Measurements from ENCODE around the gene RPAIN.

Gene RPAIN, protein sequence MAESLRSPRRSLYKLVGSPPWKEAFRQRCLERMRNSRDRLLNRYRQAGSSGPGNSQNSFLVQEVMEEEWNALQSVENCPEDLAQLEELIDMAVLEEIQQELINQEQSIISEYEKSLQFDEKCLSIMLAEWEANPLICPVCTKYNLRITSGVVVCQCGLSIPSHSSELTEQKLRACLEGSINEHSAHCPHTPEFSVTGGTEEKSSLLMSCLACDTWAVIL

GRCh38 chr17:5419959-5420653, at the start of gene RPAIN:
Gene RPAIN, plus strand, starts transcription at chr17:5420182. Its CDS starts 29 bp downstream, at chr17:5420211.
- DNase-seq (ENCODE audit: extremely low spot score, insufficient read length, low read depth) (peak; percentile 72), FAIRE-seq (no peak)

DNA sequence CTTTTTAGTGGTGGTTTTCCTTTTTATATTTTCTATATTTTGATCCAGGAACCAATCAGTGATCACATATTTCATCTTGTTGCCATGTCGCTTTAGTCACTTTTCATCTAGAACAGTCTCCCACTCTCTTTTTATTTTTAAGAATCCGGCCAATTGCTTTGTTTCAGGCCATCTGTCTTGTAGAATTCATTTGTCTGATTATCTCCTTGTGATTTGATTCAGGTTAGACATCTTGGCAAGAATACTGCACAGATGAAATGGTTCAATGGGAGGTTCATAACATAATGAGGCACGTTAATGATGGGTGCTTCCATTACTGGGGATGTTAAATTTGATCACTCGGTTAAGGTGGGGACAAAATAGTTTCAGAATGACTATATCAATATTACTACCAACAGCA, 49.6 kb upstream of the RPAIN start:
- FAIRE-seq, result no peak
- DNase-seq (ENCODE audit: extremely low spot score, insufficient read length, low read depth), result no peak

DNA sequence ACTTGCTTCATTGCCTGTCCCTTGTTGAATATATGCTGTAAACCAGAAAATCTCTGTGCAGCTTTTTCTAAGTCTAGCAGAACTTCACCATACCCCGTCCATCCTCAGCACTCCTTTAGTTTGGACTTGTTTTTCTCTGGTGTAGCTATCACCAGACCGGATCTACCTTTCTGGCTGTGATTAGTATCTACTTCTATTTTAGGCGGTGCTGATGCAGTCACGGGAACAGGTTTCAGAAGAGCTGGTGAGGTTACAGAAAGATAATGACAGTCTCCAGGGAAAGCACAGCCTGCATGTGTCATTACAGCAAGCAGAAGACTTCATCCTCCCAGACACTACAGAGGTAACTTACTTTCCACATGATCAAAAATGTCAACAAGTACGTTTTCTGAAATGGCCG, 46.9 kb upstream of the RPAIN start:
- FAIRE-seq, result peak; percentile 64
- peak; percentile 28 for DNase-seq (ENCODE audit: extremely low spot score, insufficient read length, low read depth)

GRCh38 chr17:5378566-5379207, 41.3 kb upstream of the RPAIN start:
- no peak for FAIRE-seq
- no peak for DNase-seq (ENCODE audit: extremely low spot score, insufficient read length, low read depth)

DNA sequence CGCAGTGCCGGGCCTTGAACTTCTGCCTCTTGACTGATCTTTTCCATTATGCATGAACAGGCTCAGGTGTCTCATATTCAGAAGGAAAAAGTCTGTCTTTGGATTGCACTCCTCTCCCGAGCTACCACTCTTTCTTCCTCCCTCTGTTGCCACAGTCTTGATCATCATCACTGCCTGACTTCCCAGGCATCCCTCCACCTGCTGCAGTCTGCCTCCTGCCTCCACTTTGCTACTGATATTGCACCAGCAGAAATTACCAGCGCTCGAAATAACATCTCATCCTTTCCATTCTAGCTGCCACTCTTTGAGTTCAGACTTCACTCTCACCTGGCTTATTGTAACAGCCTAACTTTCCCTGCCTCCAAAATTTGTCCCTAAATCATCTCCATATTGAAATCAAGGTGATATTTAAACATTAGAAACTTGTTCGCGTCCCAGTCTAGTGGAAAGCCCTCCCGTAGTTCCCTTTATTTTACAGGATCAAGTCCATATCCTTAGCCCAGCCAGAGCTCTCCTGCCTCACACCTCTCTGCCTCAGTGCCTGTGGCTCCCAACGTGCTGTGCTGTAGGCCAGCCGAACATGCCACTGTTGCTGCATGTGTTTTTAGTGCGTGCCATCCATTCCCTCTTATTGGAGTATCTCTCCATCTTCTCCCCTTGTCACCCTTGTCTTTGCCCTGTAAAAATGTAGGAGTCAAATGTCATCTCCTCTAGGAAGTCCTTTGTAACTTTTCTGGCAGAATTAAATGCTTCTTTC, 40.5 kb upstream of the RPAIN start:
- DNase-seq (ENCODE audit: extremely low spot score, insufficient read length, low read depth) (no peak), FAIRE-seq (no peak)

DNA sequence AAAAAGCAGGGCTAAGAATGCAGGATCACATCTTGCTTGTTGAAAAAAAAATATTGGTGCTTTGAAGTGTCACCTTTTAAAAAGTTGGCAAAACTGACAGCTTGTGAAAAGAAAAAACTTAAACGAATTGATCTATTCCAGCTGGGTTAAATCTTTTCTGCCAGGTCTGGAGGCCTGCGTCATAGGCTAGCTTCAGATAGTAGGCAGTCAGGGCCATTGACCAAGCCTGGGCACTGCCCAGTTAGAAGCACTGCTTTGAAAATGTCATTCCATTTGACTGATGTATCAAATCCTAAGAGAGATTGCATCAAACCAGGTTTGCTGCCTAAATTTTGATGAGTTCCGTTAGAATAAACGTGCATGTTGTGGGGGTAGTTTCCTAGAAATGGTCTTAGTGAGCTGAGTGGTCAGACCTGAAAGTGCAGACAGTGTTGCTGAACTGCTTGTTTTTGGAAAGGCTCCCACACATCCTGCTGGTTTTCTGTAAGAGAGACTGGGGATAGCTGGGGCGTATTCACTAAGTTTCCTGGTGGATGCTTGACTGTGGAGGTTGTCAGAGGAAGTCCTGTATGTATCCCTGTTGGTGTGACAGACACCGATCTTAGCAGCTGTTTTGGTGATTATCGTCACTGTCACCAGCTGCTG, 39.4 kb upstream of the RPAIN start:
- no peak for FAIRE-seq
- DNase-seq (ENCODE audit: extremely low spot score, insufficient read length, low read depth), result no peak

DNA sequence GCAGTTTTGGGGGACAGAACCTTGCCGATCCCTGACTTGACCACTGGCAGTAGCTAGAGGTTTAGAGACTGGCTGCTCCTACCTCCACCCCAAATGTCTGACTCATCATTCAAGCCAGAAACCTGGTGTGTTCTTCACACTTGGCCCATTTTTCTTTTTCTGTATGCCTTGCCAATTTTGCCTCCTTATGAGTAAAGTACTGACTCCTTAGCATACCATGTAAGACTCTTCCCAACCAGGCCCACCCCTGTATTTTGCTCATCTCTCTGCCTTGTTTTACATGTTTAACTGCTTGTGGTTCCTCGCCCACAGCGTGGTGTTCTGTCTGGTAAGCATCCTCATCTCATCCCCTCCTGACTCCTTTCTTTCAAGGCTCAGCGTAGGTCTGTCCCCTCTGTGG, 38.4 kb upstream of the RPAIN start:
- no peak for FAIRE-seq

DNA sequence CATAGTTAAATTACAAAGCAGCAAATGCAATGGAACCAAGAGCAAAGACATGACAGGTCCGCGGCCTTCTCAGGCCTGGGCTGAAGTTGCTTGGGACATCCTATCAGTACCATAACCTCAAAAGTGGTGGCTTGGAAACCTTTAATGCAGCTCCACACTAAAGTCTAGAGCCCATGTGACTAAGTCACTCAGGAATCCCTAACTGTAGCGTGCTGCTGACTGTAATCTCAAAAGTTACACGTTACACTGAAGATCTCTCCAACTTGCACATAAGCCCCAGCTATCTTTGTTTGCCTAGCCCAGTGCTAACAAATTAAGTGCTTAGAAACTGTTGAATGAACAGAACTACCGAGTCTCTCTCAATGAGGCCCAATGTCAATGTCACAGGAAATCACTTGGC, 28.3 kb upstream of the RPAIN start:
- no peak for FAIRE-seq
- no peak for DNase-seq (ENCODE audit: extremely low spot score, insufficient read length, low read depth)

More for the DNA sequence above, 38.4 kb upstream of the RPAIN start:
- no peak for DNase-seq (ENCODE audit: extremely low spot score, insufficient read length, low read depth)

DNA sequence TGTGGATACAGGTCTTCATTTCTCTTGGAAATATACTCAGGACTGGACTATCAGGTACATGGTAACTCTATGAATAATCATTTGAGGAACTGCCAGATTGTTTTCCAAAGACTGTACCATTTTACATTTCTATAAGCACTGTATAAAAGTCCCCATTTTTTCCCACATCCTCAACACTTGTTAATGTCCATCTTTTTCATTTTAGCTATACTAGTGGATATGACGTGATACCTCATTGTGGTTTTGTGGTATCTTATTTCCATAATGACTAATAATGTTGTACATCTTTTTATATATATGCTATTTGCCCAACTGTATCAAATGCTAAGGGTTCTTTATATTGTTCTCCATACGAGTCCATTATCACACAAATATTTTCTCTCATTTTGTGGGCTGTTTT, 23.4 kb upstream of the RPAIN start:
- FAIRE-seq (no peak), DNase-seq (ENCODE audit: extremely low spot score, insufficient read length, low read depth) (no peak)

- FAIRE-seq (no peak), DNase-seq (ENCODE audit: extremely low spot score, insufficient read length, low read depth) (no peak)
Observed at GRCh38 chr17:5399767-5400166, 20.2 kb upstream of the RPAIN start.

GRCh38 chr17:5405400-5405799, 14.6 kb upstream of the RPAIN start:
- DNase-seq (ENCODE audit: extremely low spot score, insufficient read length, low read depth) (no peak), FAIRE-seq (no peak)

DNA sequence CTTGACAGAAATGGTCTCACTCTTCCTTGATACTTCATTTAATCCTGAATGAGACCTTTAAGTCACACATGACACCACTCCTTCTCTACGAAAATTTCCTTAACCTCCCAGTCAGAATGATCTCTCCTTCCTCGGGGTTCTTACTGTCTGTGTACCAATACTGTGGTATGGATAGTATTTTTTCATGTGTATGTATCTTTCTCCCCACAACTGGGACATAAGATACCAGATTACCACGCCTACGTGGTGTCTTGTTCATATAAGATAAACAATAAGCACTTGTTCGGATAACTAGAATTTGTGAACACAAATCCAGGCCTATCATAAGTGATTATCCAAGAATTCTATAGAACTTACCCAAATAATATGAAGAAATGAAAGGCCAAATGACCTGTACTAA, 11.8 kb upstream of the RPAIN start:
- FAIRE-seq (no peak), DNase-seq (ENCODE audit: extremely low spot score, insufficient read length, low read depth) (no peak)

DNA sequence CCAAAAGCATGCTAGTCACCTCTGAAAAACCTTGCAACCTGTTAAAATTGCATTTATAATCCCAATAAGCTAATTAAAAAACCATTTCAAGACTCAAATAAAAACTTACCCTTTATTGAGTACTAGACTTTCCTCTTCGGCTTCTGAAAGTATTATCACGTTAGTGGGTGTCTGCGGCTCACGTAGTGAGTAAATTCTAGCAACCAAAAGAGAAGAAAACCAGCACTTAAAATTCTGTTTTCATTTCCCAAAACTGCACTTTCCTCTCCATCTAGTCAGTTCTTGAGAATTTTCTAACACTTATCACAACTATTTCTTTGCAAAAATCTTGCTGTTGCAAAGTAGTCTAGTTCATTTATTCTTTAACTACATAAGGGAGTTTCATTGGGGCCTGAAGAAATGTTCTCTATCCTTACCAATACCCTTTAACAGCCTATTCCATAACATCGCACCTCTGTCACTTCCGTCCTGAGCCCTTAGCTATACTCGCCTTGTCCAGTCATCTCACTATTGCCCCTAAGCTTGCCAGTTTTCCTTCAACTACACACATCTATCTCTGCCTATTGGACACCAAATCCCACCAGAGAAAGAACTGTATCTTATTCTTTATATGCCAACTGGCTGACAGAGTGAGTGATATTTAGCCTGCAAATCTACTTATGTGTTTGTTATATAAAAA, 9.2 kb upstream of the RPAIN start:
- no peak for DNase-seq (ENCODE audit: extremely low spot score, insufficient read length, low read depth)
- peak; percentile 71 for FAIRE-seq

DNA sequence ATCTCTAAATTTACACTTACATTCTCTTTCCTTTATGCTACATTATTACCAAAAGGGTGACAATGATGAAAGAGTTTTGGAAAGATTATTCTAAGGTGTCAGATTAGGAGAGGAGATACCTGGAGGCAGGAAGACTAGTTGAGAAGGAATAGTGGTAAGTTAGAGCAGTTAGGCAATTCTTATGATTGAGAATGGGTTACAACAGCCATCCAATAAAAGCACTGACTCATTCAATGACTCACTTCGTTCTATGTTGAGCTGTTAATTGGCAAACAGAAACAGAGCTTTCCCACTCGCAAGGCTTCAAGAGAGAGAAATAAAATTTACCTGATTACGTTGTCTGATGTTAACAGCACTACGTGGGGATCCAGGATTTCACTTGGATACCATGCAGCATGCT, 6.3 kb upstream of the RPAIN start:
- DNase-seq (ENCODE audit: extremely low spot score, insufficient read length, low read depth) (no peak), FAIRE-seq (no peak)

- DNase-seq (ENCODE audit: extremely low spot score, insufficient read length, low read depth), result no peak
- no peak for FAIRE-seq
Observed at GRCh38 chr17:5416901-5417300, 3.1 kb upstream of the RPAIN start.

- peak; percentile 46 for DNase-seq (ENCODE audit: extremely low spot score, insufficient read length, low read depth)
- peak; percentile 96 for FAIRE-seq
Observed at GRCh38 chr17:5418858-5419355, 1.1 kb upstream of the RPAIN start.

DNA sequence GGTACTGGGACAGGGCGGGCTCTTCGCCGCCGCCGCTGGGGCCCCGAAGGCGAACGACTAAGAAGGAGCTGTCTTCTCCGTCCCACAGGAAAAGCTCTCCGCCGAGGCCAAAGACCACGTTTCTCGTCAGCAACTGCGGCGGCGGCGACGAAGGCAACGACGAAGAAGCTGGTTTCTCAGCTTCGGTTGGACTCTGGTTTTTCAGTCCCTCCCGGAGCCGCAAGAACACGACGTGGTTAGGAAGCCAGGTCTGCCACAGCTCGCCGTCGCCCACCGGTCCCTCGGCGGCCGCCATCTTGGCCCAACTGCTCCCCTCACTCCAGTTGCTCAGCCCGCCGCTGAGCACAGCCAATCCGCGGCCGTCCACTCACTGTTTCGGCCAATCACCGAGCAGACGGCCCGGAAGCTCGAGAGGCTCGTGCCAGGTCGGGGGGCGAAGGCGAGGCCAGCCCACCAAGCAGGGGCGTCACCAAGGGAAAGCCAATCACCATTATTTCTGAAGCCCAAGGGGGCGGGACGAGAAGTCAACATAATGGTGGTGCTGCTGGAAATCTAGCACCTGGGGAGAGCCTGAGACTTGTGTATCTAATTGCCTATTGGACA, 525 bp upstream of the RPAIN start, which contains the start of gene NUP88:
Gene NUP88, minus strand, starts transcription at position 307 of the 603 bp plus-strand sequence. Its CDS starts 12 bp downstream, at position 295.
- FAIRE-seq, result peak; percentile 96
- peak; percentile 95 for DNase-seq (ENCODE audit: extremely low spot score, insufficient read length, low read depth)

DNA sequence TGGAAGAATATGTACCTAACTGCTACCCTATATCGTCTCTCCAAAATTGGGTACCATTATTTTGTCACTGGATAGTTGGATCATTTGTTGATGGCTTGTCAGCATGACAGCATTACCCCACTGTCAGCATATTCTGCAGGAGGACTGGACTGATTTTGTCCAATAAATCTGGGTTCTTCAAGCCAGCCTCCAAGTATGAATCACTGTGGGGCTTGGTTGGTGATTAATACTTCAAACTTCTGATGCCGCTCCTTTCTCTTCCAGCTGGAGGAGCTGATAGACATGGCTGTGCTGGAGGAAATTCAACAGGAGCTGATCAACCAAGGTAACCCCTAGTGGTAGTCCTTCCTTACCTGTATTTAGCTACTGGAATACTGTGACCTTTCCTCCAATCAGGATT, 2.5 kb downstream of the RPAIN start:
- DNase-seq (ENCODE audit: extremely low spot score, insufficient read length, low read depth) (no peak), FAIRE-seq (no peak)

GRCh38 chr17:5424909-5425308, 4.9 kb downstream of the RPAIN start:
- DNase-seq (ENCODE audit: extremely low spot score, insufficient read length, low read depth), result no peak

More at GRCh38 chr17:5424909-5425308, 4.9 kb downstream of the RPAIN start:
- no peak for FAIRE-seq
